ENCODE data around the gene FAM78B.

The FAM78B gene

GRCh38 chr1:166032572-166033371, 134.0 kb downstream of the FAM78B start:
- H3K36me3 ChIP-seq (ENCODE audit: control insufficient read depth, insufficient read depth, low read length), result no peaks in the 10 kb centered on the region
- no peak overlapping the region for H3K4me3 ChIP-seq (ENCODE audit: low read depth, low read length)
- H3K9ac ChIP-seq (ENCODE audit: low read depth, low read length), result no peak overlapping the region
- no peaks in the 10 kb centered on the region for H3K9me3 ChIP-seq (ENCODE audit: control insufficient read depth, insufficient read depth, low read length)
- H3K27ac ChIP-seq (ENCODE audit: low read depth, low read length), result no peak overlapping the region
- peaks cover 10% of the 10 kb centered on the region for H3K4me1 ChIP-seq (ENCODE audit: control insufficient read depth, insufficient read depth, low read length)
- no peaks in the 10 kb centered on the region for H3K27me3 ChIP-seq (ENCODE audit: control insufficient read depth, insufficient read depth, low read length)

DNA sequence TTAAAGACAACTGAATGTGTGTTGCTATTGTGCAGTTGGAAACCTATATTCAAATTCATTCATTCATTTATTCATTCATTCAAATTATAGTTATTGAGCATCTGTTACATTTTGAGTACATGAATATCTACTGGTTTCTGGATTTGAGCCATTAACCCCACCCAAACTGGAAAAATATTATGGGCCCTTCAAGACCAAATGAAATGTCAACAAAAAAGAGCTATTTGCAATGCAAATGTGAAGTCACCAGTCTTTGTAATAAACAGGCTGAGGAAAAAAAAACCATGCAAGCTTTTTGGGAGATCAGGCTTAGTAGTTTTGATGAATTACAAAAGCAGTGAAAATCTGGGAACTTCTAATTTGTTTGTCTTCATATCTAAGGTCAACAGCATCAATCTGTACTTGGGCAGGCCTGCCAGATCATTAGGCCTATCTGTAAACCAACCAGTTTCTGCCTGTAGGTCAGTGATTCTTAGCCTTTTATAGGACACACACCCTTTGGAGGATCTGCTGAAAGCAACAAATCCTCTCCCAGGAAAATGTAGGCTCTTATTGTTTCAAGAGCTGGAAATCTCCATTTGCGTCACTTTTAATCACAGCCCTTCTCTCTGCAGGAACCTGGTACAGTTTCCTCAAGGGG, 134.7 kb downstream of the FAM78B start:
- Histone ChIP-seq H3K4me1 (ENCODE audit: control insufficient read depth, insufficient read depth, low read length) (peaks cover 10% of the 10 kb centered on the region), H3K9me3 (ENCODE audit: control insufficient read depth, insufficient read depth, low read length) (no peaks in the 10 kb centered on the region), H3K36me3 (ENCODE audit: control insufficient read depth, insufficient read depth, low read length) (no peaks in the 10 kb centered on the region), H3K4me3 (ENCODE audit: low read depth, low read length) (no peak overlapping the region), H3K9ac (ENCODE audit: low read depth, low read length) (no peak overlapping the region), H3K27ac (ENCODE audit: low read depth, low read length) (no peak overlapping the region), H3K27me3 (ENCODE audit: control insufficient read depth, insufficient read depth, low read length) (no peaks in the 10 kb centered on the region)

DNA sequence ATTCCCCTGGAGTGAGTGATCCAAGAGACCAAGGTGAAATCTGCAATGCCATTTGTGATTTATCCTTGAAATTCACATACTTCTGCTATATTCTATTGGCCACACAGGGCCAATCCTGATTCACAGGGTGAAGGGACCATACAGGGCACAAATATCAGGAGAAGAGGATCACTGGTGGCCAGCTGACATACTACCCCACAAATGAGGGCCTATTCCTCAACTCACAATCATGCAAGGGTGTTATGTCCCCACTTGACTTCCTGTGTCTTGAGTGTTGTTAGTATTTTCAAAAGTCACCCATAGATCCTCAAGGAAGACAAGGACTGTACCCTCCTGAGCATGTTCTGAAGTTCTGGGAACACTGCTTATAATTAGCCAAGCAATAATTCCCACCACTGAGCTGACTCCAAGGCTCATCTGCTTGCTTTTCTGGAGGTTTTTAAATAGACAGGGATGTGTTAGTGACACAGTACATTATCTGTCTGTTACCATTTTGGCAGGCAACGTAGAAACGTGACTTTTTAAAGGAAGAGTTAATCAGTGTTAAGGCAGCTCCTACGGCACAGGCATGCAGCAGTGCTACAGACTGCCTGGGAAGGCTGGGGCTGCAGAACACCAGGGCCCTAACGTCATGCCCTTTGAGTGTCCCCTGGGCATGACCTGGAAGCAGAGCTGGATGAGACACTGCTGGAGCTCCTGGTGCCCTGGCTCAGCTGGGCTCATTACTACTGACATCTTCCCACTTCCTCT, 137.4 kb downstream of the FAM78B start:
- no peak overlapping the region for H3K4me3 ChIP-seq (ENCODE audit: low read depth, low read length)
- H3K9me3 ChIP-seq (ENCODE audit: control insufficient read depth, insufficient read depth, low read length), result no peaks in the 10 kb centered on the region
- H3K36me3 ChIP-seq (ENCODE audit: control insufficient read depth, insufficient read depth, low read length), result no peaks in the 10 kb centered on the region
- no peak overlapping the region for H3K27ac ChIP-seq (ENCODE audit: low read depth, low read length)
- H3K27me3 ChIP-seq (ENCODE audit: control insufficient read depth, insufficient read depth, low read length), result no peaks in the 10 kb centered on the region
- H3K4me1 ChIP-seq (ENCODE audit: control insufficient read depth, insufficient read depth, low read length), result peaks cover 10% of the 10 kb centered on the region
- no peak overlapping the region for H3K9ac ChIP-seq (ENCODE audit: low read depth, low read length)

GRCh38 chr1:166026555-166026954, 140.2 kb downstream of the FAM78B start:
- H3K27ac ChIP-seq (ENCODE audit: low read depth, low read length), result no peak overlapping the region

GRCh38 chr1:166026143-166026542, 140.7 kb downstream of the FAM78B start:
- no peak overlapping the region for H3K27ac ChIP-seq (ENCODE audit: low read depth, low read length)
- H3K4me1 ChIP-seq (ENCODE audit: control insufficient read depth, insufficient read depth, low read length), result no peaks in the 10 kb centered on the region
- H3K9me3 ChIP-seq (ENCODE audit: control insufficient read depth, insufficient read depth, low read length), result no peaks in the 10 kb centered on the region
- H3K4me3 ChIP-seq (ENCODE audit: low read depth, low read length), result no peak overlapping the region
- no peaks in the 10 kb centered on the region for H3K27me3 ChIP-seq (ENCODE audit: control insufficient read depth, insufficient read depth, low read length)
- no peaks in the 10 kb centered on the region for H3K36me3 ChIP-seq (ENCODE audit: control insufficient read depth, insufficient read depth, low read length)
- H3K9ac ChIP-seq (ENCODE audit: low read depth, low read length), result no peak overlapping the region

More at GRCh38 chr1:166026555-166026954, 140.2 kb downstream of the FAM78B start:
- Histone ChIP-seq H3K9ac (ENCODE audit: low read depth, low read length) (no peak overlapping the region), H3K4me1 (ENCODE audit: control insufficient read depth, insufficient read depth, low read length) (no peaks in the 10 kb centered on the region), H3K36me3 (ENCODE audit: control insufficient read depth, insufficient read depth, low read length) (no peaks in the 10 kb centered on the region), H3K4me3 (ENCODE audit: low read depth, low read length) (no peak overlapping the region), H3K9me3 (ENCODE audit: control insufficient read depth, insufficient read depth, low read length) (no peaks in the 10 kb centered on the region), H3K27me3 (ENCODE audit: control insufficient read depth, insufficient read depth, low read length) (no peaks in the 10 kb centered on the region)

- Histone ChIP-seq H3K4me1 (ENCODE audit: control insufficient read depth, insufficient read depth, low read length) (no peaks in the 10 kb centered on the region), H3K27me3 (ENCODE audit: control insufficient read depth, insufficient read depth, low read length) (no peaks in the 10 kb centered on the region), H3K36me3 (ENCODE audit: control insufficient read depth, insufficient read depth, low read length) (no peaks in the 10 kb centered on the region), H3K4me3 (ENCODE audit: low read depth, low read length) (no peak overlapping the region), H3K9me3 (ENCODE audit: control insufficient read depth, insufficient read depth, low read length) (no peaks in the 10 kb centered on the region), H3K27ac (ENCODE audit: low read depth, low read length) (no peak overlapping the region), H3K9ac (ENCODE audit: low read depth, low read length) (no peak overlapping the region)
These were observed 146.6 kb downstream of the FAM78B start for GRCh38 chr1:166020210-166020609.

Data from HUES48 (cell line).